Midbrain (tissue), 1 donor: ENCODE measurements around the gene VENTX.

Experiments used
- DNase-seq: peaks from one replicate; lab custom pipeline; 2025; lab: John Stamatoyannopoulos, UW

Gene VENTX

GRCh38 chr10:133201948-133202725 is 35.5 kb upstream of the VENTX start:
- DNase-seq: no peak

DNA sequence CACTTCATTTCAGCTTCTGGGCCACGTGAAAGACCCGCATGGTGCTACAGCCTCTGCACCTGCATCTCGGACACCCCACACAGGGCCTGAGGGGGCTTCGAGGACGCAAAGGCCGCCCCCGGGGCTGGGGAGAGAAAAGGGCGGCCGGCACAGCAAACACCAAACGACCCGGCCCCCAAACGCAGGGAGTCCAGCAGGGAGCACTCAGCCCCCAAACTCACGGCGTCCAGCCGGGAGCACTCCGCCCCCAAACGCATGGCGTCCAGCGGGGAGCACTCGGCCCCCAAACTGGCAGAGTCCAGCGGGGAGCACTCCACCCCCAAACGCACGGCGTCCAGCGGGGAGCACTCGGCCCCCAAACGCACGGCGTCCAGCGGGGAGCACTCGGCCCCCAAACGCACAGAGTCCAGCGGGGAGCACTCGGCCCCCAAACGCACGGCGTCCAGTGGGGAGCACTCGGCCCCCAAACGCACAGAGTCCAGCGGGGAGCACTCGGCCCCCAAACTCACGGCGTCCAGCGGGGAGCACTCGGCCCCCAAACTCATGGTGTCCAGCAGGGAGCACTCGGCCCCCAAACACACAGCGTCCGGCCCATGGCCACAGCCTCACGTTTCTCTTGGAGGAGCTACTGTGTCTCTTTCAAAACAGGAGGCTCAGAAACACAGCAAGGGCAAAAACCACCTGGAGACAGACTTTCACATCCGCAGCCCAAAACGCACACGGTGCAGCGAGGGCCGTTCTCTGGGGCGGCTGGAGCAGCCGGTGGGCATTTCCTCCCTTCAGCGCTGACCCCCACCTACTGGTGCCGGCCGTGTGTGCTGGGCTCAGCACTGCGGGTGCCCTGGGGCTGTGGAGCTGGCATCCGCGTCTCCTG is 34.6 kb upstream of the VENTX start:
- no peak for DNase-seq

DNA sequence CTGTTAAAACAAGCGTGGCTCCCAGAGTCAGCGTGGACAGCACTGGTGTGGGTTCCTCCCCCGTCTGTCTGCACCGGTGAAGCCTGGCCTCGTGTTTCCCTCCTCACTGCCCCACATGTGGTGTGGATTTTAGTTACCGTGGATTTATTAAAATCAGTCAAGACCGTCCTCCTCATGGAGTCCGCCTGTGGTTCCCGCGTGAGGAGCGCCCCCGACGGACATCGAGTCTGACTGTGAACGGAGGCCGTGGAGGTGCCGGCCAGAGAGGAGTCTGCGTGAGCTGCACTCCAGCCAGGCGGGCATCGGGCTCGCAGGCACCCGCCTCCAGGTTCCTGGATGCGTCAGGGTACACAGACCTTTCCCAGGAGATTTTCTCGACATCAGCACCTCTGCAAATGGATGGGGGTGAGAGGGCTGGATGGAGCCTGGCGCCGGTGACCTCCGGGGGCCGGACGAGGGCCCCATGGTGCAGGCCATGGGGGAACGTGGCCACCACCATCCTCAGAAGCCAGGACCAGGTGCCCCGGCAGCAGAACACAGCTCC is 33.9 kb upstream of the VENTX start:
- no peak for DNase-seq

GRCh38 chr10:133204226-133205015 is 33.2 kb upstream of the VENTX start:
- DNase-seq: no peak

DNA sequence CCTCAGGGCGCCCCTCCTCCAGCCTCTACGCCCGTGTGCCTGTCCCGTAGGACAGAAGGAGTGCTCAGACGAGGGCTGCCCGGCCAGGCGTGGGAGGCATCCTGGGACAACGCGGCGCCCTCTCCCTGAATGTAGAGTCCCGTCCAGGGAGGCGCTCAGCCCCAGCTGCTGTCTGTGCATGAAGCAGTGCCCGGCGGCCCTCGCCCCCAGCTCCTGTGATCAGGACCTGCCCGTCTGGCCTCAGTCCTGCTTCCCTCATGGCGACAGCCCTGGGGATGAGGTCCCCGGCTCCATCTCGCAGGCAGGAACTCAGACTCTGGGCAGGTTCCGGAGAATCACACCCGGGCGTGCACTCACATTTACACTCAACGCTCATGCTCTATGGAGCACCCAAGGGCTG is 32.5 kb upstream of the VENTX start:
- DNase-seq: no peak

GRCh38 chr10:133206356-133207040 is 31.2 kb upstream of the VENTX start:
- no peak for DNase-seq

GRCh38 chr10:133207041-133207600 is 30.5 kb upstream of the VENTX start:
- DNase-seq: no peak

DNA sequence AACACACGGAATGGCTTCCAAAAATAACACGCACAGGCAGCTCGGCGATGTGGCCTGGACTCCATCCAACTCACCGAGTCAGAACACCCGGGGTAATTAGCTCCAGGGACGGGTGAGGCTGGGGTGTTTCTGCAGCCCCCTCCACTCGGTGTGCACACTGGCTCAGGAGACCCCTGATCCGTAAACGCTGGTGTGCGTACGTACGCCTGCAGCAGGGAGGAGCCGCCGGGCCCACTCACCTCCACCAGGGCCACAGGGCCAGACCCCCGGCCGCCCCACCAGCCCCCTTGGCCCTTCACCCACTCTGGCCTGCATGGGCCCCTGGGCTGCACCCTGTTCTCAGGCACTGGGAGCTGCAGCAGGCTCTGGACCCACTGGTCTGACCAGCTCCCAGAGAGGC is 30.0 kb upstream of the VENTX start:
- no peak for DNase-seq

GRCh38 chr10:133208466-133208865 is 29.2 kb upstream of the VENTX start:
- no peak for DNase-seq

- DNase-seq: no peak
These were observed 28.5 kb upstream of the VENTX start for GRCh38 chr10:133209117-133209516.

DNA sequence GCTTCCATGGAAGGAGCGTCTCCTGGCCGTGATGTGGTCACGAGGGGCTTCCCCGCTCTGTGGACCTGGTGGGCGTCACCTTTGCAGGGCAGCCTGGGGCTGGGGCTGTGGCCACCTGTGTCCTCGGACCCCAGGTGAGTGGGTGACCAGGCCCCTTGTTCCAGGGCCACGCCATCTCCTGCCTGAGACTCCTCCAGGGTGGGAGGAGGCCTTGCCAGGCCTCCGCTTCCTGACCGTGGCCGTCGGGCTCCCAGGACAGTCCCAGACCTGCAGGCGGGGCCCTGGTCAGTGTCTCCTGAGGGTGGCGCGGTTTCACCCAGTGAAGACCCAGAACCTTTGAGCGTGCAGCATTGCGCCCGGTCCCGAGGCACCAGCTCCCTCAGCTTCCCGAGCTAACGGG is 28.0 kb upstream of the VENTX start:
- DNase-seq: no peak

GRCh38 chr10:133210398-133211140 is 27.1 kb upstream of the VENTX start:
- no peak for DNase-seq

- no peak for DNase-seq
These were observed 26.4 kb upstream of the VENTX start for GRCh38 chr10:133211141-133211830.

DNA sequence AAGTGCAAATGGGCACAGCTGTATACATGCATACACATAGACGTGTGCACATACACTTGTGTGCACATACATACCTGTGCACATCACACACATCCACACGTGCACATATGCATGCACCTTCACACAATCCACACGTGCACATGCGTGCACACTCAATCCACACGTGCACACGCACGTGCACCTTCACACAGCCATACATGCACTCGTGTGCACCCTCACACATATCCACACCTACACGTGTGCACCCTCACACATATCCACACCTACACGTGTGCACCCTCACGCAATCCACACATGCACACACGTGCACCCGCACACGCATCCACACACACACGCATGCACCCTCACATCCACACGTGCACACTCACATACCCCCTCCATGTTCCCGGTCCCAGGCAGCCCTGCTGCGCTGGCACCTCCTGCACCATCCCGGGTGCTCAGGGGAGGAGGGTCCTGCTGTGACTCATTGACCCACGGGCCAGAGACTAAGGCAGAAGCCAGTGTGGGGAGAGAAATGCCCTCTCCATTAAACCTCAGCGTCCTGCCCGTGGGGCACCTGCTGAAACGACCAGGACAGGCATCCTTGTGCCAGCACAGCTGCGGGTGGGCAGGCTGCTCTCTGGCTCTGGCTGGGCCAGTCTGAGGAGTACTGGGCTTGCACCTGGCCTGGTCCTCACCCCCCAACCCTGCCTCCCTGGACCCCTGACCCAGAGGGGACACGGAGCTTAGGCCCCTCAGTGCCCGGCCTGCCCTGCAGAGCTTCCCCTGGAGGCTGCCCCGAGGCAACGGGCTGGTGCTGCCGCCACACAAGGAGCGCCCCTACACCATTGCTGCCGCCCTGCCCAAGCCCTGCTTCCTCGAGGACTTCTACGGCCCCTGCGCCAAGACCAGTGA is 25.4 kb upstream of the VENTX start:
- no peak for DNase-seq

- DNase-seq: no peak
These were observed 24.7 kb upstream of the VENTX start for GRCh38 chr10:133212853-133213494.

DNA sequence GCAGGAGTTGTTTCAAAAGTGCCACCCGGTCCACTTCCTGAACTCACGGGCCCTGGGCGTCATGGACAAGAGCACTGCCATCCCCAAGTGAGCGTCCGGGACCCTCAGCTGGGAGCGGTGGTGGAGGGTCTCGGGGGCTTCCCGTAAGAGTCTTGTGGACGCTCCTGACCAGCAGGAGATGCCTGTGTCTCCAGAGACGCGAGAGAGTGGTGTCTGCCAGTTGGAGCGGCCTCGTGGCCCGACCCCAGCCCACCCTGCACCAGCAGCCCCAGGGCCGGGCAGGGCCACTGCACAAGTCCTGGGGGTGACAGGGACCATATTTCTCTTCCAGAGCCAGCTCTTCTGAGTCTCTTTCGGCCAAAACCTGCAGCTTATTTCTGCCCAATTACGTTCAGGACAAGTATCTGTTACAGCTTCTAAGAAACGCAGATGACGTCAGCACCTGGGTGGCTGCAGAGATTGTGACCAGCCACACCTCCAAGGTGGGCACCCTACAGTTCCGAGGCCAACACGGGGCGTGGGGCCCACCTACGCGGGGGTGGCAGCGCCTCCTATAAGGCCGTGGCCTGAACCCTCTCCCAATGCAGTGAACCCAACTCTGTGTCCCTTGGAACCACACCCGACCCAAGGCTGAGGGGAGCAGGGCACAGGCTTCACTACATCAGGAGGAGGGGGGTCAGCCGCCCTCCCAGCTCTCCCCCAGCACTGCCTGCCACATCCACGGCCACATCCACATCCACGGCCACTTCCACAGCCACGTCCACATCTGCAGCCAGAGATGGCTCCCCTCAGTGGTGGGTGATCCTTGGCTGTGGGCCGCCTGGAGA is 23.8 kb upstream of the VENTX start:
- no peak for DNase-seq
